Fibroblast of villous mesenchyme (primary cell): ENCODE measurements around the gene SLC12A8. TPM values are rescaled to one million over a fixed set of nuclear protein-coding genes. Genes with fewer than 3 reads are reported as not detected.

ENCODE experiments used
- DNase-seq: peaks from one replicate; pipeline ENCODE4 v3.0.0-alpha.2; 2010; ENCODE audit warnings: low read depth
- H3K4me3 ChIP-seq: 2 replicates; pipeline ENCODE4 v1.5.1; 2011; ENCODE audit warnings: low read depth, mild to moderate bottlenecking, low read length
- total RNA-seq: library from RNA; depleted of rRNA; stranded (reverse); fragments of >200 nt; gene quantifications from 2 replicates; pipeline ENCODE4 v1.2.3, GENCODE V29; 2012
- TF ChIP-seq, protein P1 (sequence below): IDR thresholded peaks from 2 replicates; pipeline ENCODE4 v1.5.1; 2012; ENCODE audit warnings: low read depth, mild to moderate bottlenecking, low read length; ENCODE audit not compliant: insufficient read depth

SLC12A8 gene
- total RNA-seq, 1 donor = 37.6 TPM

DNA sequence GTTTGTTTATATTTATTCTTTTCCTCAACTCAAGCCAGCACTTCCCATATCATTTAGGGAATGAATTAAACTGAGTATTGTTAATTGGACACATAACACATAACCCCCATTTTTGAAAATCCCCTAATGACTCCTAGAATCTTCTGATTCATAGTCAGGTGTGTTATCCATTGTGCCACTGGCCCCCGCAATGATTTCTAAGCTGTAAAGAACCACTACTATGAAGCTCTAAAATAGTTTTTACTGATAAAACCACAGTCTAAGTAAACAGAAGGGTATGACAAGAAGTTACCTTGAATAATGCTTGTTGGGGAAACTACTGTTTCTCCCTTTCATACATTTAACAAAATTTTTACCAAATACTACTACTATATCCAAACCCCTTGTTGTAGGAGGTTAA is 22.3 kb upstream of the SLC12A8 start:
- no peak overlapping the region for H3K4me3 ChIP-seq
- TF ChIP-seq, protein P1, sequence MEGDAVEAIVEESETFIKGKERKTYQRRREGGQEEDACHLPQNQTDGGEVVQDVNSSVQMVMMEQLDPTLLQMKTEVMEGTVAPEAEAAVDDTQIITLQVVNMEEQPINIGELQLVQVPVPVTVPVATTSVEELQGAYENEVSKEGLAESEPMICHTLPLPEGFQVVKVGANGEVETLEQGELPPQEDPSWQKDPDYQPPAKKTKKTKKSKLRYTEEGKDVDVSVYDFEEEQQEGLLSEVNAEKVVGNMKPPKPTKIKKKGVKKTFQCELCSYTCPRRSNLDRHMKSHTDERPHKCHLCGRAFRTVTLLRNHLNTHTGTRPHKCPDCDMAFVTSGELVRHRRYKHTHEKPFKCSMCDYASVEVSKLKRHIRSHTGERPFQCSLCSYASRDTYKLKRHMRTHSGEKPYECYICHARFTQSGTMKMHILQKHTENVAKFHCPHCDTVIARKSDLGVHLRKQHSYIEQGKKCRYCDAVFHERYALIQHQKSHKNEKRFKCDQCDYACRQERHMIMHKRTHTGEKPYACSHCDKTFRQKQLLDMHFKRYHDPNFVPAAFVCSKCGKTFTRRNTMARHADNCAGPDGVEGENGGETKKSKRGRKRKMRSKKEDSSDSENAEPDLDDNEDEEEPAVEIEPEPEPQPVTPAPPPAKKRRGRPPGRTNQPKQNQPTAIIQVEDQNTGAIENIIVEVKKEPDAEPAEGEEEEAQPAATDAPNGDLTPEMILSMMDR = no peak
- DNase-seq = no peak

DNA sequence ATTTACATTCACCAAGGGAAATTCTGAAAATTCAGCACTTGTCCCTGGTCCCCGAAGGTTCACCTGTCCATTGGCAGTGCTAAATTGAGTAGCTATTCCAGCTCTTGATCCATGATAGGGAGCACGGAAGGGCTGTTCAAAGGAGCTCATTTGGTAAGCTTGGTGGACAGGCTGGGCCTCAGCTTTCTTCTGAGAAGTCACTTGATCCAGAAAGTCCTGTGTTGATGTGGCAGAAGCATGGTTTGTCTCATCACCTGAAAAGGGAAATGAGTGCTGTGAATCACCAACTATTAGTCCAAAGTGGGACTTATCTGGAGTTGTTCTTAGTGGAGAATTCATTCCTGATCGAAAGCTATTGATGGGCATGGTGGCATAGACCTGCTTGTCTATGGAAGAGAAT is 19.9 kb upstream of the SLC12A8 start:
- H3K4me3 ChIP-seq = no peak overlapping the region
- DNase-seq = no peak
- TF ChIP-seq, protein P1 = no peak

DNA sequence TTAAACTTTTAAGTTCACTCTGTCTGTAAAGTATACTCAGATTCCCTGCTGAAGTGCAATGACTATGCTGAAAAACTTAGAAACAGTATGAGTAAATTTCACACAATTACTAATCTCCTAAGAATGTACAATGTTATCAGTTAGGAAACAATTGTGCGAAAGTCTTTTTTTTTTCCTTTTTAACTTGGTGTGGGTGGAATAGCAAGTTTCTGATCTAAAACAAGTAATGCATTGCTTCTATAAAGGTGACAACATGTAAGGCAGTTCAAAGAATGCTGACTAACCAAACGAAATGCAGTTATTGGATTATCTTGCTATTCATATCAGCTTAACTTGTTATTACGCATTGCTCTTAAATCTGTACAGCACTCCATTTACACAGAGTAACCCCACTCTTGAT is 19.3 kb upstream of the SLC12A8 start:
- TF ChIP-seq, protein P1 = no peak
- no peak overlapping the region for H3K4me3 ChIP-seq
- peak; percentile 58 for DNase-seq

DNA sequence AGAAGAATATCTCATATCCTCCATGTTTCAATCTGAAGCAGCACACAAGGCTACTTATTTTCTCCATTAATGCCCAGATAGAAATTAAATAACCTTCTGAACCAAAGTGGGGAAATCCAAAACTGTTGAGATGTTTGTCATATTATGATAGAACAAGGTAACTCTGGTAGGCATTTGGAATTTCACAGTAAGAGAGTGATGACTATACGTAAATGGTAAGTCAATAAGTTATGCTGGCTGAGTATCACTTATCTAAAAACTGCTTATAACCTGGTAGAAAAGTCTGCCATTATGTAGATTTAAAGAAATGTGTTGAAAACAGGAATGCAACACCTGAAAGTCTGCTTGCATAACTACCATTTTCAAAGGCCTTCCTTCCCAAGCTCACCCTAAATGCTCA is 17.2 kb upstream of the SLC12A8 start:
- DNase-seq = no peak
- no peak overlapping the region for H3K4me3 ChIP-seq
- TF ChIP-seq, protein P1 = no peak

DNA sequence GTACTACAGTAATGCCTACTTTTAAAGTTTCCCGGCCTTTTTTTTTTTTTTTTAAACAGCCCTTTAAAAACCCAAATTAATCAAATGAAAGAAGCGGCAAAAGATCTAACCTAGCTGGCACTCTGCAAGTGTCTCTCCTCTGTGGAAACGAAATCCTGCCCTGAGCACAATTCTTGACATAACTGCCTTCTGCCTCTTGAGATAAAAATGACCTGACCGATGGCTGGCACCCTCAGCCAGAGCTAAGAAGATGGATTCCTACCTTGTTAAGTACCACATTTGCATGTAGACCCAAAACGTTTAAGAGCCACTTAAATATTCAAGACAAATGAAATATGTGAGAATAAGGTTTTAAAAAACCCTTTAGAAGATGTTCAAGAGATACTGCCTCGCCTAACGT is 16.6 kb upstream of the SLC12A8 start:
- TF ChIP-seq, protein P1 = no peak
- no peak overlapping the region for H3K4me3 ChIP-seq
- DNase-seq = no peak

DNA sequence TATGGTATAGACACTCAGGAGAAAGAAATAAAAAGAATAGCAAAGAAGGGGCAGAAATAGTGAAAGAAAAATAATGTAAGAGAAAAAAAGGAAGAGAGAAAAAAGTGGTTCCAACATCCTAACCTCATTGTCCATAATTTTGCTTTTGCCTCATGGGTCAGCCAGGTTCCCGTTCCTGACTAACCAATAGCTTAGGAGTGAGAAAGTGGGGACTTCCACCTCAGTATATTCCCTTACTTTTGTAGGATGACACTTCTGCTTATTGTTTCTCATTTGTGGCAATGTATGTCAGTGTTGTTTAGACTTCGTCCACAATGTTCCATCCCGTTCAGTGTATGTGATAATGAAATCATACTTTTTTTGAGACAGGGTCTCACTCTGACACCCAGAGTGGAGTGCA is 9.3 kb upstream of the SLC12A8 start:
- no peak for DNase-seq
- TF ChIP-seq, protein P1 = no peak
- no peak overlapping the region for H3K4me3 ChIP-seq

DNA sequence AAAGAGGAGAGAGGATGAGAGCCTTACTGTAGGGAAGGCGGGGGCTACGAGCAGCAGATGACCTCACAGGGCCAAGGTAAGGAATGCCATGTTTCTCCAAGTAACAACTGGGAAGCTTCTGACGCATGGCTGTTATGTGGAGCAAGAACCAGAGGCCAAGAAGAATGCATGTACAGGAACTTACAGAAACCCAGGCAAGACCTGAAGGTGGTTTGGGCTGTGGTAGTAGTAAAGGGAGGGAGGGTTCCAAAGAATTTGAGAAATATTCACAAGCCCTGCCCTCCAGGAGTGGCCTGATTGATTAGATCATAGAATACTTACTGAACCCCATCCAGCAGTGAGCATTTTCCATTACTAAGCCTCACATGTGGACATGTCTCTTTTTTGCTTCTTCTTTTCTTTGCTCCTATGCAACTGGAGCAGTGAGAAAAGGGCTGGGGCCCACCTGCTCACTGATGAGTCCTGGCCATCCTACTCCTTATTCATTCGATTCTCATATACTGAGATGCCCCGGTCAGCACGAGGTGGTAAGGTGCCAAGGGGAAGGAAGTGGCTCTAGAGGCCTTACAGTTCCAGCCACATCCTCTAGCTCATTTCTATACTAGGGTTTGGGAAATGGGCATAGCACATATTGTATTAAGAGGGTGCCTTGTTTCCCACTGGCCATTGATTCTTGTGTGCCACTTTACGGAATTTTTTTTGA is 8.3 kb upstream of the SLC12A8 start:
- DNase-seq = peak; percentile 17
- TF ChIP-seq, protein P1 = no peak
- H3K4me3 ChIP-seq = no peak overlapping the region
